ENCODE data around the gene PPM1K.
A peak's percentile ranks its signal among the peaks of the same experiment; 100 is the strongest.

Gene PPM1K

DNA sequence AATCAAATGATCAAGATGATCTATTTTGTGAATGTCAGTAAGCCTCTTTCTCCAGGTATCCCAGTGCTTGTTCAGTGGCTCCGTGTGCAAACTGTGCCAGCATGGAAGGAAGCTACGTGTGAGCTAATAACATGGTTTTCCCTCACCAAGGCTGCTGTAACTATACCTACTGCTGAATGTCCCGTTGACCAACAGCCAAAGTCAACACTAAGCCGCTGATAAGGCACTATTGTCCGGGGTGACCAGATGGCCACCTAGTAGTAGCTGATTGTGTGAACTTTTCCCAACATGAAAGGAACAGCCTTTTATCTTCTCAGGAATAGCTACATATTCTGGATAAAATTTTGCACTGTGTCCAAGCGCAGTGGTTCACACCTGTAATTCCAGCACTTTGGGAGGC, 68.0 kb downstream of the PPM1K start:
- FAIRE-seq = no peak

DNA sequence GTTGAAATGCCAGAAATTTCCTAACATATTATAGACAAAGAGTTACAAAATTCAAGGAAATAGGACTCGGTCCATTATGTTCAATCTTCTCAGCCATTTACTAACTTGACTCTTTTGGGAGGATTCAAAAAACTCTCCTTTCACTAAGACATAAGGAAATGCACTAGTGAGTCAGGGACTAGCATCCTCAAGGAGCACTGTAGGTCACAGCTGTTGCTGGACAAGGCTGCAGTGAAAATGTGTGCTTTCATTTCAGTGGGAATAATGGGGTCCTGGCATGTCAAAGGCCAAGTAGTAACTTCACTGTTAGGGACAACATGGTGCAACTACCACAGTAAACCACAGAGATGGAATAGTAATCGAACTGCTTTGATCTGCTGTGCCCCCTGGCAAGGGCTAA, 69.0 kb downstream of the PPM1K start:
- no peak for FAIRE-seq

DNA sequence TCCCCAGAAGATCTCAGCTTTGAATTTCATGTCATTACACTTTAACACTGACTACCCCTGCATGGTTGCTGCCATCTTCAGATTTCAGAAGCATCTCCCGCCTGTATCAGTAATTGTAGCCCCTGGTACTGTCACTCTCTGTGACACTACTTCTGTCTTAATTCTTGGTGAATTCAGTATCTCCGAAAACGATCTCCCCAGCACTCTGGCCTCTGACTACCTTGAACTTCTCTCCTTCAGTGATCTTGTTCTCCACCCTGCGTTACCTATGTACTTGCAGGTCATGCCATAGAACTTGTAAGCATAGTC, 72.2 kb downstream of the PPM1K start:
- no peak for FAIRE-seq

GRCh38 chr4:88211473-88212252, 72.7 kb downstream of the PPM1K start:
- peak; percentile 76 for FAIRE-seq

DNA sequence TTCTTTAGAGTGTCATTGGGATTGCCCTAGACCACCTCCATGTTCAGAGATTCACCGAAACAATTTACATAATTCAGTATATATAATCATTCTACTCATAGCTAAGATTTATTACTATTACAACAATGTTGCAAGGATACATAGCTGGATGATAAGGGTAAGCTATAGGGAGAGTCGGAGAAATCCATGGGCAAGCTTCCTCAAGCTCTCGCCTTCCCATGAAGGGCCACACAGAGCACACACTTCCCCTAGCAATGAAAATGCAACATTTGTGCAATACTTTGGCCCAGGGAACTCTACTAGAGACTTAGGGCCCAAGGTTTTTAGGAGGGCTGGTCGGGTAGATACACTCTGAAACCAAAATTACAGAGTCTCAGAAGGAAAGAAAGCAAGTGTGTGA, 76.2 kb downstream of the PPM1K start:
- no peak for FAIRE-seq
